ENCODE measurements around the gene PSG7. TPM values are rescaled to one million over a fixed set of nuclear protein-coding genes. Genes with fewer than 3 reads are reported as not detected.
"Not testable (repeated sequence)": the region's sequence is repeated elsewhere in the genome, so short reads cannot be mapped to it uniquely, and the experiment has no call there.

The PSG7 gene
- total RNA-seq, 2 donors from 2014 or later, result not detected

DNA sequence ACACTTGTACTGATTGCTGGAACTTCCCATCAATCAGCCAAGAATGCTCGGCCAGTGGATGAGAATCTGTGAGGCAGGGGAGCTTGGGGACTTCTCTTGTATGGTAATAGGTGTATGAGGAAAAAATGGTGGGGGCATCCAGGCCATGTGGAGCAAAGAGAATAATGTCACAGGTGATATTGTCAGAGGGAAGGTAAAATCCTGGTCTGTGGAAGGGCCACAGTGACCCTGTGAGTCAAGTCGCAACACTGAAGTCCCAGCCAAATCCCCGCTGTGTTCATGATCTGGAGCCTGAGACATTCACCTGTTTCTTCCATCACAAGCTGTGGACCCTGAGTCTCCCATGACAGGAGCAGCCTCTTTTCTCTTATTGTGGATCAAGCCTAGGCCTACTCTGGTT is 8.1 kb downstream of the PSG7 start:
- Mint-ChIP-seq H3K27ac (no peak overlapping the region), H3K27me3 (peaks cover 60% of the 10 kb centered on the region), H3K36me3 (ENCODE audit: low read depth) (no peaks in the 10 kb centered on the region), H3K4me1 (no peaks in the 10 kb centered on the region), H3K4me3 (no peak overlapping the region)
- no peaks in the 10 kb centered on the region for H3K9me3 ChIP-seq (ENCODE audit: control insufficient read depth, low read length, poor library complexity, severe bottlenecking)
- ATAC-seq (no peak), DNase-seq (no peak)

DNA sequence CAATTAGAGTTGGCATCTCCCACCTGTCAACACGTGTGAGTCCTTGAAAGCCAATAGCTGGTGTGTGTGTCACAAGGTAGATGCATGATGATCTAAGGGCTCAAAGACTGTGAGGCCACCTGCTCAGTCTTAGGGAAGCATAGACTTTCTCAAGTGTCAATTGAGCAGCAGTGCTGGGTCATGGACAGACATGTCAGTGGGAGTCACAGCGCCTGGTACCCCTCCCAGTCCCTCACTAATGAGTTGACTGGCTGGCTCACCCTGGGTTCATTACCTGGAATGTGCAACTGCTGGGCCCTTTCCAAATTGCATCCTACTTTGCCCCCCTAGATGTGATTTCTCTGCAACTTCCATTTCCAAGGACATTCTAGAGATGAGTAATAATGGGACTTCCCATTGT is 10.2 kb downstream of the PSG7 start:
- Mint-ChIP-seq H3K27ac (no peak overlapping the region), H3K36me3 (ENCODE audit: low read depth) (no peaks in the 10 kb centered on the region), H3K4me3 (no peak overlapping the region), H3K27me3 (peaks cover 62% of the 10 kb centered on the region), H3K4me1 (no peaks in the 10 kb centered on the region)
- no peak for DNase-seq
- H3K9me3 ChIP-seq (ENCODE audit: control insufficient read depth, low read length, poor library complexity, severe bottlenecking), result no peaks in the 10 kb centered on the region
- ATAC-seq, result no peak

DNA sequence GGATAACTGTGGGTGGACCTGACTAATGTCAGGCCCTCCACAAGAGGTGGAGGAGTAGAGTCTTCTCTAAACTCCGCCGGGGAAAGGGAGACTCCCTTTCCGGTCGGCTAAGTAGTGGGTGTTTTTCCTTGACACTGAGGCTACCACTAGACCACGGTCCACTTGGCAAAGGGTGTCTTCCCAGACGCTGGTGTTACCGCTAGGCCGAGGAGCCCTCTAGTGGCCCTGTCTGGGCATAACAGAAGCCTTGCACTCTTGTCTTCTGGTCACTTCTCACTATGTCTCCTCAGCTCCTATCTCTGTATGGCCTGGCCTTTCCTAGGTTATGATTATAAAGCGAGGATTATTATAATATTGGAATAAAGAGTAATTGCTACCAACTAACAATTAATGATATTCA is 13.9 kb downstream of the PSG7 start:
- not testable (repeated sequence) for H3K36me3 Mint-ChIP-seq (ENCODE audit: low read depth); ATAC-seq; H3K27ac Mint-ChIP-seq; H3K9me3 ChIP-seq (ENCODE audit: control insufficient read depth, low read length, poor library complexity, severe bottlenecking); H3K4me1 Mint-ChIP-seq; H3K4me3 Mint-ChIP-seq; DNase-seq
- peaks cover 52% of the 10 kb centered on the region for H3K27me3 Mint-ChIP-seq

DNA sequence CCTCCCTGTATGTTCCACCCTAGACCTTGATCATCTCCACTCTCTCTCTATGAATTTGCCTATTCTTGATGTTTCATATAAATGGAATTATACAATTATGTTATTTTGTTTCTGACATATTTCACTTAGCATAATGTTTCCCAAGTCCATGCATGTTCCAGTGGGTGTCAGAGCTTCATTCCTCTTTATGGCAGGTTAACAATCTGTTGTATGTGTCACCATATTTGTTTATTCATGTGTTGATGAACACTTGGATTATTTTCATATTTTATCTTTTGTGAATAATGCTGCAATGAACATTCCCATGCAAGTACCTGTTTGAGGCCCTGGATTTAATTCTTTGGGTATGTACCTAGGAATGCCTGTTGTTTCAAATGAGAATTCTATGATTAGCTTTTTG is 16.0 kb downstream of the PSG7 start:
- H3K27ac Mint-ChIP-seq; DNase-seq; ATAC-seq; H3K4me1 Mint-ChIP-seq; H3K36me3 Mint-ChIP-seq (ENCODE audit: low read depth); H3K9me3 ChIP-seq (ENCODE audit: control insufficient read depth, low read length, poor library complexity, severe bottlenecking); H3K4me3 Mint-ChIP-seq: not testable (repeated sequence)
- H3K27me3 Mint-ChIP-seq, result peaks cover 35% of the 10 kb centered on the region

DNA sequence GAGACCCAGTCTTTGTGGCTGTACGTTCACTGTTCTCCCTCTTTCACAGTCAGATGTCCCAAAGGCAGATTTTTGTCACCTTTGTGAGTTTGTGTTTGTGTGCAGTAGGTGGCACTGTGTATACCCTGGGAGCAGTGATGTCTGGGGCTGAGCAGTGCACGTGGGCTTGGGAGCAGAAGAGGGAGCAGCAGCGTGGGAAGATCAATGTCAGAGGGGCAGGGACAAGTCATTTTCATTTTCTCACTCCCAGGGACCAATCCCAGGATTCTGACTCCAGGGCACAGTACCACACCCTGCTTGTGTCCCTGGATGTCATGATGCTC is 17.3 kb downstream of the PSG7 start:
- Mint-ChIP-seq H3K36me3 (ENCODE audit: low read depth) (no peaks in the 10 kb centered on the region), H3K27me3 (peaks cover 31% of the 10 kb centered on the region), H3K27ac (no peak overlapping the region), H3K4me3 (no peak overlapping the region), H3K4me1 (no peaks in the 10 kb centered on the region)
- no peak for DNase-seq
- no peak for ATAC-seq
- no peaks in the 10 kb centered on the region for H3K9me3 ChIP-seq (ENCODE audit: control insufficient read depth, low read length, poor library complexity, severe bottlenecking)

DNA sequence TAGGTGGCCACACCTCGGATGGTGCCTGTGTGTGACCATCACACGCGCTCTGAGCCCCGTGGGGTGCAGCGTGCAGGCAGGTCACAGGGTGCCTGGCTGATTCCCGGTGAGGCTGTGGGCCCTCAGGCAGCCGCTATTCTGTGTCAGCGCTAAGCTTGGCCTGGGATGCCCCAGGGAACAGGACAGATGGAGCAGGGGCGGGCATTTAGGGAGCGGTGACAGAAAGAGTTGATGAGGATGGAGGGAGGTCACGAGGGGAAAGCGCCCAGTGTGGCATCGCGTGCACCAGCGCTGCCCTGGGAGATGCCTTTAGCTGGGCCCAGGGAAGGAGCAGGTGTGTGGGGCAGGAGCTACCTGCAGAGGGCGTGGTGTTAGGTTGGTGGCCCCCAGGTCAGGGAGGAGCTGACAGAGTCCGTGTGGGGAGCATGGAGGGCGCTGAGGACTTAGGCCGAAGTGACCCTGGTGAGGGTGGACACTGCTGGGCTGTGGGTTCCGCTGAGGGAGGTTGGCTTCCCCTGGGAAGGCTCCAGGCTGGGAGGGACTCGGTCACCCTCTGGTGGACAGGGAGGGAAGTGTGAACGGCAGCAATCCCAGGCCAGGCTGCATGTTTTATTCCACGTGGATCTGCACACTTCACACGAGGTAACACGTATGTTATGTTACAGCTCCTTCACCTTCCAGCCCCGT is 17.8 kb downstream of the PSG7 start:
- H3K4me1 Mint-ChIP-seq; H3K27ac Mint-ChIP-seq; ATAC-seq; DNase-seq; H3K36me3 Mint-ChIP-seq (ENCODE audit: low read depth); H3K4me3 Mint-ChIP-seq; H3K9me3 ChIP-seq (ENCODE audit: control insufficient read depth, low read length, poor library complexity, severe bottlenecking): not testable (repeated sequence)
- H3K27me3 Mint-ChIP-seq, result peaks cover 31% of the 10 kb centered on the region

DNA sequence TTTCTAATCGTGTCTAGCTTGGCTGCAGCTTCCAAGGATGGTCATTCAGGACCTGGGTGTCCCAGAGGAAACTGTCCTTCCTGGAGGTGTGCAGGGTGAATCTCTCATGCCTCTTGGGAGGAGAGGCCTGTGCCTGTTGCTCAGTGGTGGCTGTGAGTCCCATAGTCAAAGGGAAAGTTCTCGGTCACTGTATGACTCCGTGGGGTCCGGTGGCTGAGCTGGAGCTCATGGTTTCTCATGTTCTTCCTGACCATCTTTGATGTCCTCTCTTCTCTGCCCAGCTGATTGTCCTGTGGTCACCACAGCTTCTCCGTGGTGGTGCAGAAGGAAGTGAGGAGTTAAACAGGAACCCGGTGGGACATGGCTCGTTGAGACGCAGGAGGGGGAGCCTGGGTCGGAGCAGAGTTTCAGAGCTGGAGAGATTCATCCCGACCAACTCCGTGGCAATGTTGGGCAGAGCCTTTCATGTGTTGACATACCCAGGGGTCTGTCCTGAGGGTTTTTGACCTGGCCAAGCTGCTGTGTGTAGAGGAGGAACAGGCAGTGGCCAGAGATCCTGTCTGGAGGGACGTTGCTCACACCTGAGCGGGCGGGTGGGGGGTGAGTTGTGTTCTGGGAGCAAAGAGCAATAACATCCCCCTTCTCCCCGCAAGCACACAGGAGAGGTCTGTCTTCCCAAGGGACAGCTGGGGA is 18.5 kb downstream of the PSG7 start:
- H3K27me3 Mint-ChIP-seq, result peaks cover 31% of the 10 kb centered on the region
- ATAC-seq; DNase-seq; H3K36me3 Mint-ChIP-seq (ENCODE audit: low read depth); H3K4me1 Mint-ChIP-seq; H3K9me3 ChIP-seq (ENCODE audit: control insufficient read depth, low read length, poor library complexity, severe bottlenecking); H3K27ac Mint-ChIP-seq; H3K4me3 Mint-ChIP-seq: not testable (repeated sequence)

DNA sequence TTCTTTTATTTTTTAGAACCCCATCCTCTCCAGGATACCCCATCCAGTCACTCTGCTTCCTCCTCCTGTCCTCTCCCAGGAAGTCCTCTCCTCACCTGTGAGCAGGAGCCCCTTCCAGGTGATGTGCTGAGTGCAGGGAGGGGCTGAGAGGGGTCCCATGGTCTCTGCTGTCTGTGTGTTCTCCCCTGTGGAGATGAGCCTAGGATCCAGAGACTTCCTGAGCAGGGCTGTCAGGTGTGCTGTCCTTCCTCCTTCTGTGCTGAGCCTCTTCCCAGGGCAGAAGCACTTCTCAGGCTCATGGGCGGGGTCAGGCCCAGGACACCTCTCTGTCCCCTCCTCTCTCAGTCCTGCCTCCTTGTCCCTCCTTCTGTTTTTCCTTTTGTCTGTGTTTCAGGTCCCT is 19.4 kb downstream of the PSG7 start, which contains the start of gene PSG6:
TSS of gene PSG6 (minus strand) at position 261 of the 400 bp plus-strand sequence. CDS start at position 159, 102 bp downstream.
- ATAC-seq; H3K4me1 Mint-ChIP-seq; H3K4me3 Mint-ChIP-seq; H3K36me3 Mint-ChIP-seq (ENCODE audit: low read depth); DNase-seq; H3K27ac Mint-ChIP-seq; H3K9me3 ChIP-seq (ENCODE audit: control insufficient read depth, low read length, poor library complexity, severe bottlenecking): not testable (repeated sequence)
- peaks cover 33% of the 10 kb centered on the region for H3K27me3 Mint-ChIP-seq

DNA sequence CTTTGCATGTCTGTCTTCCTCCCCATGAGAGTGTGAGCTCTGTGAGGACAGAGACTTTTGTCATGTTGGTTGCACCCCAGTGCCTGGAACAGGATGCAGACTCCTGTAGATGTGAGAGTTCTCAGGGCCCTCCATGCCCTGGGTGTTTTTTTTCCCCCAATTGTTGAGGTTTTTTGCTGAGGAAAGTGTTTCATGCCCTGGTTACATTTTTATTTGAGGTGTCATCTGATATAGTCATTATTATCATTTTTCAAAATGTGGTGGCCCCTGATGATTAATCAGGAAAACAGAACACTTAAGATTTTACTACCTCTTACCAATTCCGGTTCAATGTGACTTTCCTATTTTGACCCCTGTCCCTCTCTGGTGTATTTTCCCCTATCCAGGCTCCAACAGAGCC is 20.1 kb downstream of the PSG7 start:
- not testable (repeated sequence) for DNase-seq; H3K27ac Mint-ChIP-seq; ATAC-seq; H3K9me3 ChIP-seq (ENCODE audit: control insufficient read depth, low read length, poor library complexity, severe bottlenecking); H3K4me3 Mint-ChIP-seq; H3K36me3 Mint-ChIP-seq (ENCODE audit: low read depth); H3K4me1 Mint-ChIP-seq
- peaks cover 26% of the 10 kb centered on the region for H3K27me3 Mint-ChIP-seq

DNA sequence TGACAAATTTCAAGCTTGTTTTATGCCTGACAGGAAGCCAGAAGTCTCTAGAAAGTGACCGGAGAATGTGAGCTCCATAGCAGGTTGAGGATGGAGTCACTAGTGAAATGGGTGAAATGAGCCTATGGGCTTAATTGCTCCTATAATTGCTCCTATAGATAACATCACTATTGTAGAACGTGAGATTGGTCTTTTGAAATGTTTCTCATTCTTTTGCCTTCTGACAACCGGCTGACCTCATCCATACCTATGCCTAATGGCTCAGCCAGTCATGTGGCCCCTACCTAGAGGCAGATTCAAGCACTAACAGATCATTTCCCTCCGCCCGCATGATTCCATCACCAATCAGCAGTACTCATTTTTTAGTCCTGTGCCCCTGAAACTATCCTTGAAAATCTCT is 23.5 kb downstream of the PSG7 start:
- not testable (repeated sequence) for H3K9me3 ChIP-seq (ENCODE audit: control insufficient read depth, low read length, poor library complexity, severe bottlenecking); H3K4me1 Mint-ChIP-seq; DNase-seq; H3K27ac Mint-ChIP-seq; ATAC-seq; H3K4me3 Mint-ChIP-seq; H3K36me3 Mint-ChIP-seq (ENCODE audit: low read depth)
- peaks cover 35% of the 10 kb centered on the region for H3K27me3 Mint-ChIP-seq

DNA sequence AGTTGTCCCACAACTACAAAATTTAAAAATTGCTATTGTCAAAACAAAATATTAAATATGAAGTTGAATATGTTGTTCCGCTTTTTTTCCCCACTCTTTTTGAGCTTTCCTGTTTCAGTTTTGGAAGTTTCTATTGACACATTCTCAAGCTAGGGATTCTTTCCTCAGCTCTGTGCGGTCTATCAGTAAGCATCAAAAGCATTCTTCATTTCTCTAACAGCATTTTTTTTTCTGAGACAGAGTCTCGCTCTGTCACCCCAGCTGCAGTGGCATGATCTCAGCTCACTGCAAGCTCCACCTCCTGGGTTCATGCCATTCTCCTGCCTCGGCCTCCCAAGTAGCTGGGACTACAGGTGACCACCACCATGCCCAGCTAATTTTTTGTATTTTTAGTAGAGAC is 24.1 kb downstream of the PSG7 start:
- H3K27ac Mint-ChIP-seq; H3K36me3 Mint-ChIP-seq (ENCODE audit: low read depth): not testable (repeated sequence)

DNA sequence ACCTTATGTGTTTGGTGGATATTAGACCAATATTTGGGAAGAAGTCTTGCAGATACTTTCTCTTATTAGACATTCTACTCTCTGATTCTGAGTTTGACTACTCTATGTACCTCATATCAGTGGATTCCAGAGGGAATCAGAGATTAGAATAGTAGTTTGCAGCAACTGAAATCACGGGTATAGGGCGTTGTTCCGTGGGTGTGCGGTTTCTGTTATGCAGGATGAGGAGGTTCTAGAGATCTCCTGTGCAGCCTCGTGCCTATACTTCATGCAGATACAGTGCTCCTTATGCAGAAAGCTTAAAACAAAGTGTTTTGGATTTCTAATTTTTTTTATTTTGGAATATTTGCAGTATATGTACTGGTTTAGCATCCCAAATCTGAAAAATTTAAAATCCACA is 25.3 kb downstream of the PSG7 start:
- not testable (repeated sequence) for ATAC-seq, H3K27ac Mint-ChIP-seq
- H3K27me3 Mint-ChIP-seq, result peaks cover 48% of the 10 kb centered on the region

More for the DNA sequence above, 24.1 kb downstream of the PSG7 start:
- DNase-seq; H3K9me3 ChIP-seq (ENCODE audit: control insufficient read depth, low read length, poor library complexity, severe bottlenecking); H3K4me3 Mint-ChIP-seq; ATAC-seq; H3K4me1 Mint-ChIP-seq: not testable (repeated sequence)
- peaks cover 36% of the 10 kb centered on the region for H3K27me3 Mint-ChIP-seq

DNA sequence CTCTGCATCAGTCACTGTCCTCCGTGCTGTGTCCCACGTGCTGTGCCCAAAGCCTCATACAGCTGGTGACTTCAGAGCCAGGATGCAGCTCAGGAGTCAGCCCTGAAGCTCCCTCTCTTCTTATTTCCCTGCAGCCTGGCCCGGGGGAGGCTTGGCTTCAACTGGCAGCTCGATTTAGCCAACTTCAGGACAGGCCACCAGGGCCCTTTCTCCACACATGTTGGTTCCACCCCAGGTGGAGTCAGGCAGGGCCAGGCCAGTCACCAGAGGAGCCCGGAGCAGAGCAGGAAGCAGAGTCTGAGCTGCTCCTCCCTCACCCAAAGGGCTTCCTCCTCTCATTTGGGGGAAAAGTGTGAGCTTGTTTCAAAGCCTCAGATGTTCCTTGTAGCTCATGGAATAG is 30.8 kb downstream of the PSG7 start:
- H3K27me3 Mint-ChIP-seq, result peaks cover 71% of the 10 kb centered on the region
- H3K4me1 Mint-ChIP-seq; ATAC-seq; H3K36me3 Mint-ChIP-seq (ENCODE audit: low read depth); DNase-seq; H3K9me3 ChIP-seq (ENCODE audit: control insufficient read depth, low read length, poor library complexity, severe bottlenecking); H3K4me3 Mint-ChIP-seq; H3K27ac Mint-ChIP-seq: not testable (repeated sequence)

More for the DNA sequence above, 25.3 kb downstream of the PSG7 start:
- DNase-seq; H3K9me3 ChIP-seq (ENCODE audit: control insufficient read depth, low read length, poor library complexity, severe bottlenecking); H3K4me3 Mint-ChIP-seq; H3K4me1 Mint-ChIP-seq; H3K36me3 Mint-ChIP-seq (ENCODE audit: low read depth): not testable (repeated sequence)

DNA sequence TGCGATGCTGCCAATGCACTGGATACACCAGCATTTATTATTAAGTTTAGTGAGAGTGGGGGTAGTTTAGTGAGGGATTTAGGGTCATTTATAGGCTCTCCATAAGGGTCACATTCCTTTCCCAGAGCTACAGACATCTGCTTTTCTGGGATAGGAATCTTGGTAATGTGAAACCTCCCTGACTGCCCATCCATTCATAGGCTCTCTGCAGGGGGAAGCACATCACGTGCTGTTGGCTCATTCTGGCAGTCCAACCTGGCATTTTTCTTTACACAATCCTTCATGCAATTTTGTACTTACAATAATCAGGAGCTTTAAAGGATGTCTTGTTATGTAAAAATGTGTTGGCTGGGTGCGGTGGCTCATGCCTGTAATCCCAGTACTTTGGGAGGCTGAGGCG is 36.4 kb downstream of the PSG7 start:
- H3K27me3 Mint-ChIP-seq, result peaks cover 64% of the 10 kb centered on the region
- H3K4me1 Mint-ChIP-seq, result not testable (repeated sequence)

More for the DNA sequence above, 36.4 kb downstream of the PSG7 start:
- not testable (repeated sequence) for H3K36me3 Mint-ChIP-seq (ENCODE audit: low read depth); DNase-seq; H3K4me3 Mint-ChIP-seq; H3K9me3 ChIP-seq (ENCODE audit: control insufficient read depth, low read length, poor library complexity, severe bottlenecking); H3K27ac Mint-ChIP-seq; ATAC-seq

Data from T-helper 17 cell (primary cell).